Stimulated activated CD8-positive, alpha-beta memory T cell treated with anti-CD3 and anti-CD28 coated beads, Interleukin-7, amount 100 ng/mL, for 48 hours (primary cell): ENCODE results near the gene SQOR.
"Not testable (repeated sequence)": the region's sequence is repeated elsewhere in the genome, so short reads cannot be mapped to it uniquely, and the experiment has no call there.

Experiments
- DNase-seq, 2 donors: peaks; one replicate each; pipeline ENCODE4 v3.0.0-alpha.2; 2020; ENCODE audit warnings: low read depth in 1 of 2; ENCODE audit errors: extremely low read depth in 1 of 2

SQOR gene

DNA sequence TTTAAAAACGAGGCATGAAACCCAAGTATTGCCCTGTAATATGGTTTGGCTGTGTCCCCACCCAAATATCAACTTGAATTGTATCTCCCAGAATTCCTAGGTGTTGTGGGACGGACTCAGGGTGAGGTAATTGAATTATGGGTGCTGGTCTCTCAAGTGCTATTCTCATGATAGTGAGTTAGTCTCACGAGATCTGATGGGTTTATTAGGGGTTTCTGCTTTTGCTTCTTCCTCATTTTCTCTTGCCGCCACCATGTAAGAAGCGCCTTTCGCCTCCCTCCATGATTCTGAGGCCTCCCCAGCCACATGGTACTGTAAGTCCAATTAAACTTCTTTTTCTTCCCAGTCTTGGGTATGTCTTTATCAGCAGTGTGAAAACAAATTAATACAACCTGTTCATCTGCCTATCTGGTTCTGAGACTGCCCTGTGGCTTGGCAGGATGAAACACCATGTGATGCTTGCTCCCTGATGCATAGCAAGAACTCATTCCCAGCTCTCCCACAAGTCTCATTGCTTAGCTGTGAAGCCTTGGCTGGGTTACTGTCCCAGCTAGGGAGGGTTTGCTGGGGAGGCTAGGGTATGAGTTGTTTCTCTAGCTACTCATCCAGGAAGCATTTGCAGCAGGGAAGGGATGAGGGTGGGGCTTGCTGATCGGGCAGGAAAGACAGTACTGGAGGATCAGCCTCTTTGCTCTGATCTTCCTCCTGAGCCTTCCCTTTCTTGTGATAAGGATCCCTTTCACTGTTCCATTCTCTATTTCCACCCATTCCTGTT, 3.7 kb upstream of the SQOR start:
- DNase-seq = no peak

DNA sequence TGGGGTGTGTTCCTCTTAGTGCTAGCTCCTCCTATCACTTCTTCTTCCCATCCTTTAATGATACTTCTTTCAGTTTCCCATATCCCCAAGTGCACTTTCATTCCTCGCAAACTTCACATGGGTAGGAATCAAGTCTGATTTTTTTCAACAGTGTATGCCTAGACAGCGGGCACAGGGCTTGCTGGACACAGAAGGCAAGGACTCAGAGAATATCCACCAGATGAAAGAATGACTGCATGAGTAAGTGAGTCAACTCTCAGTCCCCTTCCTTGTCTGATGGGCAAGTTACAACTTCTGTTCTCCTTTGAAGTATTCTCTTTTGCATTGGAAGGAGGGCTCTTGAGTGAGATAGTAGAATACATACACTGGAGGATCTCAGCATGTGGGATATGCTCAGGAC, 3.1 kb upstream of the SQOR start:
- no peak for DNase-seq

DNA sequence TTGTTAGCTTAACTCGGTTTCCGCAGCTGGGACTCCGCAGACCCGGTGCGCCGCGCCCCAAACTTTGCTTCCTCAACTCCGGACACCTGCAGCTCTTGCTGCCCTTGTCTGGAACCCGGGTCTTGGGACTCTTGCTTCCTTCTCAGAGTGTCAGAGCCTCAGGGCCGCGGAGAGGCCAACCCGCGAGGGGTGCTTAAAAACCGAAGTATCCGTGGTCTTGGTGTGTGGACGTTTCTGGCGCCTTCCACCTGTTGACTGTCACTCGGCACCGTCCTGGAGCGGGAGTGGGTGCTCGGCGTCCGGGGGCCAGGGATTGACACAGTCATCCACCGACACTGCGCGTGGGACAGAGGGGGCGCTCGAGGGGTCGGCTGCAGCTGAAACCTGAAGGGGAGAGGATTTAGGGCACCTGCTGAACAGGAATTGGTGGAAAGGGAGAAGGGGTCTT, 386 bp downstream of the SQOR start:
- peak; percentile 43 to 49 for DNase-seq

DNA sequence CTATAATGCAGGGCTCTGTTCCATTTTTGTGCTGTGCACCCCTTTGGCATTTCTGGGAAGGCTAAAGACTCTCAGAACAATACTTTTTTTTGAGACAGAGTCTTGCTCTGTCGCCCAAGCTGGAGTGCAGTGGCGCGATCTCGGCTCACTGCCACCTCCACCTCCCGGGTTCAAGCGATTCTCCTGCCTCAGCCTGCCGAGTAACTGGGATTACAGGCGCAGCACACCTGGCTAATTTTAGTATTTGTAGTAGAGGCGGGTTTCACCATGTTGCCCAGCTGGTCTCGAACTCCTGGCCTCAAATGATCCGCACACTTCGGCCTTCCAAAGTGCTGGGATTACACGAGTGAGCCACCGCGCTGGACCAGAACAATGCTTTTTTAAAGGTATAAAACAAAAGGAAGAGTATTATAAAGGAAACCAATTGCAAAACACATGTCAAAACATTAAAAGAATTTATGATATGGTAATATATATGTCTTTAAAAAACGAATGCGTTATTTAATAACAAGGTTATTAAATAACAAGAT, 999 bp downstream of the SQOR start:
- no peak for DNase-seq

DNA sequence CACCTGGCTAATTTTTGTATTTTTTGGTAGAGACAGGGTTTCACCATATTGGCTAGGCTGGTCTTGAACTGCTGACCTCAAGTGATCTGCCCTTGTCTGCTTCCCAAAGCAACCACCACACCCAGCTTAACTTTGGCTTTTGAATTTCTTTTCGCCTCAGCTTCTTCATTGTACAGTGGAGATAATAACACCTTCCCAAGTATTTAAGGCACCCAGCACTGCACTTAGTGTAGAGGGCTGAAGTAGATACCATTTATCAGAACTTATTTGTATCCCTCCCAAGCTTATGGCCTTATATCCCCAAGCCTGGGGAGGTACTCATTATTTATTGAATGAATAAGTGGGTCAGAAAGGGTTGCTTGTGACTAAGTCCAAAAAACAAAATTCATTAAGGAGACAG, 2.3 kb downstream of the SQOR start:
- no peak for DNase-seq

DNA sequence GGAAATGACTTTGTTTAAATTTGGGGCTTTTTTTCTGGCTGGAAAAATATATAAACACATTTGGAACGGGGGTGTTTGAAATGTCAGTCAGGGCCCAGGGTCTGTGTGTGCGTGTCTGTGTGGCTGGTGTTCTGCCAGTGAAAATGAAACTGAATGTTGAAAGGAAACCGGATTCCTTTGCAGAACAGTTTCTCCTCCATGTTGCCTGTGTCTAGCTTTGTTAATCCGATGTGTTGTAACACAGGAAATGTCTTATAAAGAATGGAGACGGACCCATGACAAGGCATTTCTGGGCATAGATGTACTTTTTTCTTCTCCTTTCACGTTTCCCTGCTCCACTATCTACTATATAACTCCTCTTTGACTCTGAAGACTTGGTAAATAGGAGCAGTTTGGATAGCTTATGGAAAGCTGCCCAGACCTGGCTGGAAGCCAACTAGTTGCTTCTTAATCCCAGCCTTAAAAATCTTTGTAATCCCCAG, 2.8 kb downstream of the SQOR start:
- DNase-seq = no peak

DNA sequence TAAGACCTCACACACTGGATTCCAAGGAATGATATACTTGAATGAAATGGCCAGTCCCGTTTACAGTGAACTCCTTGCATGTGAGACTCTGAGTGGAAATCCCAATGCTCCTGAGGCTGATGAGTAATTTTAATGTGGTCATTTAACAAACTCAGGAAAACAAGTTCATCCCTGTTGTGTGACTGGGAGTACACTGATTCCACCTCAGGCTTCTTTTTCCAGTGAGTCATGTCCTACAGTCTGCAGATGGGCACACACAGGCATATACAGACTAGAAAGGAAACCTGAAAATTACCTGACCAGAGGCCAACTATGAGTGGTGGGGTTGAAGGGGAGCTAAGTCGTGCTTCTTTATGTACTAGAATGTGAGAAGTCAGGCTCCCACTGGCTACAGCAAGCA, 5.8 kb downstream of the SQOR start:
- no peak for DNase-seq

DNA sequence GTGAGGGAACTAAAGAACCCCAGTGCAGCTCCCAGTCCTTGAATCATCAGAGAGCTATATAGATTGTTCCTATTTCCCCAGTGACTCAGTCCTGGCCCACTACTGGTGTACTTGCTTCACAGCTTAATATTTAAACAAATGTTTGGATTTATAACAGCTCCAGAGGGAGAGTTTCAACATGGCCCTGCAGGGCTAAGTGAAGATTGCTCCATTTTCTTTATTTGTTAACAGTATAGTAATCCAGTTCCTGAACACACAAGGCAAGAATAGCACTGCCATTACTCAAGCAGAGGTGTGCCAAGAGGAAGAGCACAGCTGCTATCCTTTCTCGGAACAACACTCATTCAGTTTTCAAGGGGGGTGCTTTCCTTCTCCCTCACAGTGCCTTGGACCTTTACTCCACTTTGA, 6.5 kb downstream of the SQOR start:
- no peak for DNase-seq

DNA sequence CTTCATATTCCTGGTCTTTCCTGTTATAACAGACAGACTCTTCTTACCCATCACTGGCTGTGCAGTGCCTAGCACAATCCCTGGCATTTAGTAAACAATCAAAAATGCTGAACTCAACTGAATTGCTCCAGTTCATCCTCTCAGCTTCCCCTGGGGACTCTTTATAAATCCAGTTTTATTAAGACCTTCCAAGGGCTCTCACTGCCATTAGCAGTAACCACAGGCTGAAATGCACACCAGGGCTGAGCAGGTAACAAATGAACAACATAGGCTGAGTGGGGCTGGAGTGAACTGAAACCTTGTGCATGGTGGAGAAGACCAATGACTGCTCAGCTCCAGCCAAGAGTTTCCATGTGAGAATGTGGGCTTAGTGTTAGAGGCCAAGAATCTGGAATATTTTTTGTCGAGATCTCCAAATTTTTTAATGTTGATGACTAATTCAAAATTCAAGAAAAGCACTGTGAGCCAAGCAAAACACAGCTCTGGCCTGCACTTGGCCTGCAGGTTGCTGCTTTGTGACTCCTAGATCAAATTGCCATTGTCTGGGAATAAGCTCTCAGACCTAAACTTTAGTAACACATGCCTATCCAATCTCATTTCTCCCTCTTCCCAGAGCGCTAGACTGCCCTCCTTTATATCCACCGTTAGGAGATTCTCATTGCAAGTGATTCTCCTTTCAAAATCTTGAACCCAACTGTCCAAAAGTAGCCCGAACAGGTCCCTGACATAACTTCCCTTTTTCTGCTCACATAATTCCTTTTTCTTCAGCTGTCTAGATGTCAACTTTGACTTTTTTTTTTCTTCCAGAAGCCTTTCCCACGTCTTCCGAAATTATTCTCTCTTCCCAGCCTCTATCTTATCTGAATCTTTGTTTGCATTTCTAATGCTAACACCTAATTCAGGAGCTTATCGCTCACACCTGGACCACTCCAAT, 7.4 kb downstream of the SQOR start:
- no peak for DNase-seq

DNA sequence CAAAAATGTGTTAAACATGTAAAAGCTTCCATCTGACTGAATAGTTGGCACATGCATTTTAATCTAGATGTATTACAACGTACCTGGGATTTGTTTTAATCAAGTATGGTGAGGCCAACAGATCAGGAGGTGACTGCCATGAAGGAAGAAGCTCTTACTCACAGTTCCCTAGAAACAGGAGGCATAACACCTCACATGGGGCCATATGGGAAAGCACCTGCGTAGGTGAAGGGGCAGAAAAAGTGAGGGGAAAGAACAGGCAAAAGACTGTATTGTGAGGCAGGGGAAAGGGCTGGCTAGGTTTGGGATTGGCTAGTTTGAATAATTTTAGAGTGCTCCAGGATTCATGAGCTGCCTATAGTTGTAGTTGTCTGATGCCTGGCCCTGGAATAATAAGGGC, 9.6 kb downstream of the SQOR start:
- DNase-seq = no peak

DNA sequence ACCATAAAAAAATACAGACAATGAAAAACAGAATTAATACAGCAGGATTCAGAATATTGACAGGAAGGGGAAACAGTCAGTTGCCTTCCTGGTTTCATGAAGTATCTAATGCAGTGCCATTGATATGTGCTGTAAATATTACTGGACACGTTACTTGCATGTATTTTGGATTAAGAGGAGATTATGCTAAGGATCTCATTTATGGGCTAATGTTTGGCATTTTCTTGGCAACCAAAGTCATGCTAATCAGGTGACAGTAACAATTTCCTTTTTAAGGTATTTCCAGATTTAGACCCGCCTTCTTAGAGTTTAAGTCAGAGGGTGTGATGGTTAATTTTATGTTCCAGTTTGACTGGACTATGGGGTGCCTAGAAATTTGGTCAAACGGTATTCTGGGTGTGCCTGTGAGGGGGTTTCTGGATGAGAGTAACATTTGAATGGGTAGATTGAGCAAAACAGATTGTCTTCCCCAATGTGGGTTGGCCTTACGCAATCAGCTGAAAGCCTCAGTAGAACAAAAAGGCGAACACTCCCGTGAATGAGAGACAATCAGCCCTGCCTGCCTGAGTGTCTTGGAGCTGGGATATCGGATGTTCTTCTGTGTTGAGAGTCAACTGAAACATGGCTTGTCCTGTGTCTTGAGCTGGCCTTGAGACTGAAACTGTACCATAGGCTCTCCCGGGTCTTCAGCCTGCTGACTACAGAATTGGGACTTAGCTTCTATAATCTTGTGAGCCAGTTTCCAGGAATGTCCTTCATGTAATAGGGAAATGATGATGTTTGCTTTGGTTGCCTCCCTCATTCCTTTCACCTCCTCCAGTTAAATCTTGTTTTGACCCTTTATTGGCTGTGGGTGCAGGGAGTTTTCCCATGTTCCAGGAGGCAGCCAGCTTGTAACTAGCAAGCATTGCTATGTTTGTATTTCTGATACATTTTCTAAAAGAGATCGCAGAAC, 10.5 kb downstream of the SQOR start:
- no peak for DNase-seq

DNA sequence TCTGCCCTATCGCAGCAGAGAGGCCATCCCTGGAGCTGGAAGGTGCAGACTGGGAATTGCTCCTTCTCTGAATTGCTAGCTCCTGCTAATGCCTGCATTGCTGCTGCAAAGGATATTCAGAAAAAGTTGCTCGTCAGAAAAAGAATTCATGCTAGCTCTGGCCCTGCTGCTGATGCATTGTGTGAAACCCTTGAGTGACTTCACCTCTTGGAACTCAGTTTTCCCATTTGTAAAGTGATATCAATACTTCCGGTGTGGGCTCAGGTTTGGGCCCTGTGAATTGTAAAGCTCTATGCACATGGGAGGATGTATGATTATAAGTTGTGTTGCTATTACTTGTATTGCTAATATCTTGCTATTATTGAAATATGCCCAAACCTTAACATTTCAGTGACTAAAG, 11.4 kb downstream of the SQOR start:
- DNase-seq = no peak

DNA sequence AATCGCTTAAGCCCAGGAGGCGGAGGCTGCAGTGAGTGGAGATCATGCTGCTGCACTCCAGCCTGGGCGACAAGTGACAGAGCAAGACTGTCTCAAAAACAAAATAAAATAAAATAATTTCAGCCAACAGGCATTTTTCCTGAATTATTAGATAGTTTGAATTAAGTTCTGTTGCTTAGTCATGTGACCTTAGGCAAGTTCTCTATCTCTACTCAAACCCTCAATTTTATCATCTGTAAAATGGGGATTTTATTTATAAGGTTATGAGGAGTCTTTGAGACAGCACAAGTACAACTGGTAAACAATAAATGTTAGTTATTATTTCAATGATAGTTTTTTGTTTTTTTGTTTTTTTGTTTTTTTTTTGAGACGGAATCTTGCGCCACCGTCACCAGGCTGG, 13.0 kb downstream of the SQOR start:
- DNase-seq = no peak

DNA sequence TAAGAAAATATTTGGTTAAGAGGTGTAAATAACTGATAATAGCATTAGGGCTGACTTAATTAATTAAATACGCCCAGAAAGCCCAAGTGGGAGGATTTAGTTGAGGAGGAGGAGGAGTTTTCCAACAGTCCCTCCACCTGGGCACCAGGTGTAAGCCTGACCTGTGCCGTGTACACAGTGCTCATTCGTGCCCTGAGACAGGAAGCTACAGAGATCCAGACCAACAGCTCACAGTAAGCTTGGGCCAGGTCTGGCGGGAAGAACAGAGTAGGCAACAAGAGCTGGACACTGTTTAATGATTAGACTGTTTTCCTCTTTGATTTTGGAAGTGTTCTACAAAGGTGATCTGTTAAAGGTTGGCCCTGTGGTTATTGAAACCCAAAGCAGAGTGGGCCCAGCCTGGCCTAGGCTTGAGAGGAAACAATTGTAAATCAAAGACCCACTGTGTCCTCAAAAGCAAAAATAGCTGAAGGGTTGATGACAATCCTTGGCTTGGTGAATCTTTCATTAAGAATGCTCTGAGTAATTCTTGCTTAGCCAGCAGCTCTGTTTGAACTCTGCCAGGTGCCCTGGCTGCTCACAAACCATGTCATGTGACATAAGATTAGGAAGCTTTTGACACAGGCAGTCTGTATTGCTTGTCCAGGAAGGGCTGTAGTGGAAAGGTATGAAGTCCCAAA, 13.8 kb downstream of the SQOR start:
- no peak for DNase-seq

DNA sequence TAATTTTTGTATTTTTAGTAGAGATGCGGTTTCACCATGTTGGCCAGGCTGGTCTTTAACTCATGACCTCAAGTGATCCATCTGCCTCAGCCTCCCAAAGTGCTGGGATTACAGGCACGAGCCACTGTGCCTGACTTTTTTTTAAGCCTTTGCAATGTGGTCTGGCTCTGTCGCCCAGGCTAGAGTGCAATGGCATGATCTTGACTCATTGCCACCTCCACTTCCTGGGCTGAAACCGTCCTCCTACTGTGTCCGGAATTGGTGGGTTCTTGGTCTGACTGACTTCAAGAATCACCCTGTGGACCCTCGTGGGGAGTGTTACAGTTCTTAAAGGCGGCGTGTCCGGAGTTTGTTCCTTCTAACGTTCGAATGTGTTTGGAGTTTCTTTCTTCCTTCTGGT, 15.2 kb downstream of the SQOR start:
- DNase-seq = not testable (repeated sequence)

DNA sequence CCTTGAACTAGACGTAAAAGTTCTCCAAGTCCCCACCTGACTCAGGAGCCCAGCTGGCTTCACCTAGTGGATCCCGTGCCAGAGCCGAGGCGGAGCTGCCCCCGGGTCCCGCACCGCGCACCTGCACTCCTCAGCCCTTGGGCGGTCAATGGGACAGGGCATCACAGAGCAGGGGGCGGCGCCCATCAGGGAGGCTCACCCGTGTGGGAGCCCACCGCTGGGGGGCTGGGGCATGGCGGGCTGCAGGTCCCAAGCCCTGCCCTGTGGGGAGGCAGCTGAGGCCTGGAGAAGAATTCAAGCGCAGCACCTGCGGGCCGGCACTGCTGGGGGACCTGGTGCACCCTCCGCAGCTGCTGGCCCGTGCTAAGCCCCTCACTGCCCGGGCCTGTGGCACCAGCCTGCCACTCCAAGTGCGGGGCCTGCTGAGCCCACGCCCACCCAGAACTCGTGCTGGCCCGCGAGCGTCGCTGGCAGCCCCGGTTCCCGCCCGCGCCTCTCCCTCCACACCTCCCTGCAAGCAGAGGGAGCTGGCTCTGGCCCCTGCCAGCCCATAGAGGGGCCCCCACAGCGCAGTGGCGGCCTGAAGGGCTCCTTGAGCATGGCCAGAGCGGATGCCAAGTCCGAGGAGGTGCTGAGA, 16.2 kb downstream of the SQOR start:
- DNase-seq = no peak

DNA sequence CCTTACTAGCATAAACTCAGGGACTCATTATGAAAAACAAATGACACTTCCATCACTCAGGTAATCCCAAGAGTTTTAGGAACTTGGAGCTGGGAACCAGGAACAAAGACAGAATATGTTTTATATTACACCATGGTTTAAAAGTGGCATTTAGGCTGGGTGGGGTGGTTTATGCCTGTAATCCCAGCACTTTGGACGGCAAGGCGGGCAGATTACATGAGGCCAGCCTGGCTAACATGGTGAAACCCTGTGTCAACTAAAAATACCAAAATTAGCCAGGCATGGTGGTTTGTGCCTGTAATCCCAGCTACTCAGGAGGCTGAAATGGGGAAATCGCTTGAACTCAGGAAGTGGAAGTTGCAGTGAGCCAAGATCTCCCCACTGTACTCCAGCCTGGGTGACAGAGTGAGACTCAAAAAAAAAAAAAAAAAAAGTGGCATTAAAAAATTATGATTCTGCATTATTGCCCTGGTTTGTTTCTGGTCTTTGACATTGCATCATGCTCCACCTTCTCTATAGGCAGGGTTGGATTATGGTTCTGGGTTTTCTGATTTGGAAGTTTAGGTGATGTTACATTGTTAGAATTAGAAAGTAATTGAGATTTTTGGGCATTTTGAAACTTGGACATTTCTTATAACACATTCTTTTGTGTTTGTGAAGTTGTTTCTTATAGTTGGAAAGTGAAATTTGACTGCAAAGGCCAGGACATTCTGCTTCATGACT, 19.0 kb downstream of the SQOR start:
- DNase-seq = no peak

DNA sequence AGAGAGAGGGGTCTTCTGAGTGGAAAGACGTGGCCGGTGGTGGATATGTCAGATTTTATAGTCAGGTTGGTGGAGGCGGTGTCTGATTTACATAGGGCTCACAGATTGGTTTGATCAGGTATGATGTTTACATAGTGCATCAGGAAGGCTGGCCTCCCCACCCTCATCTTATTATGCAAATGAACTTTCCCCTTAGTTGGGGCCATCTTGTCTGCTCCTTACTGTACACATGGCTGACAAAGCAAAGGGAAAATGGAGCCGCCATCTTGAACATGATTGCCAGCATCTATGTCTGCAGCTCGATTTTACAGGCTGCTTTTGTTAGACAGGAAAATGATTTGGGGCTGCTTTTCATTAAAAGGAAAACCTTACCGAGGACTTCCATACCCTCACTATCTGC, 19.9 kb downstream of the SQOR start:
- DNase-seq = no peak

DNA sequence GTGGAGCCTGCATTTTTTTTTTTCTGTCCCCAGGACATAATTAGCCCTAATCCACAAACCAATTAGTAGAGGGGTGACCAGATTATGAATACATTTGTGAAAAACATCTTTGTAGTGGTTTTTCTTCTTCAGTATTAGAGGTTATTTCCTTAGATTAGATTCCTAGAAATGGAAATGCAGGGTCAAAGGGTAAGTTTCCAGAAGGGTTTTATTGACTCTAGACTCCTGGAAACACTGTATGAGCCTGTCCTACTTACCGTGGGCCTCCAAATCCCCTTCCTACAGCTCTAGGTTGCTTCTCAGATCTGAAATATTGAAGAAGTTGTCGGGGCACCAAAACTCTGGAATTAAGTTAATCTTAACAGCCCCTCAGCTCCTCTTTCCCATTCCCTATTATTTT, 22.4 kb downstream of the SQOR start:
- DNase-seq = no peak
